ENCODE results near the gene CSNK1A1.
"Not testable (repeated sequence)": the region's sequence is repeated elsewhere in the genome, so short reads cannot be mapped to it uniquely, and the experiment has no call there.

CSNK1A1 gene

DNA sequence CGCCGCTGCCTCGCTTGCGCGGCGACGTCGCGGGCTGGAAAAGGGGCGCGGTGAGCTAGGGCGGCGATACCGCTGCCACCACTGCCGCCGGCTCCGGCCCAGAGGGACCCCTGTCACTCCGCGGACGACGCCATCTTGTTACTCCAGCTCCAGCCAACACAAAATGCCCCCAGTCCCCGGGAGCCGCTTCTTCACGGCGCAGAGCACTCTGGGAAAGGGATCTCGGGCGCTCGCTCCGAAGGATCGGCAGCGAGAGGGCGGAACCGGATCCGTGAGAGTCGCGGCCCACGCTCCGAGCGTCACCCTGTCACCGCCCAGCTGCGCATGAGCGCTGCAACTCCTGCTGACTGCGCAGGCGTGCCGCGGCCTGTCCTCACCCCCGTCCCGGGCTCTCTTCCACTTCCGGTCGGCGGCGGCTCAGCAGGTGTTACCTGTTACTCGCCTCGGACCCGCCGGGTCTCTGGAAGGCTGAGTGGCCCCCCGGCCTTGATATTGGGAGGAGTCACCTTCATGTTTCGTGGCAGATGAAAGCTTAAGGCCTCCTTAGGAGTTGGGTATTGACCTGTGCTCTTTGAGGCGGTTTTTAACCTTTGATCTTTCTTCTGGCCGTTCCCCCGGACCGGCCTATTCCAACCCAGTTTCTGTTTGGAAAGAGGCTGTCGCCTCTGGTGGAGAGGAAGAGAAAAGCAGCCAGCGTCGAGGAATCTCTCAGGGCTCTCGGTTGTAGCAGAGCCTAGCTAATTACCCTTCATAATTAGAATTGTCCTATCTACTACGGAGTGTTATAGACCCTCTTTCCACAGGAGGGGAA is at the start of gene CSNK1A1:
Gene CSNK1A1 (minus strand): TSS at position 213 of the 811 bp plus-strand sequence. CDS start 475 bp downstream, outside the sequence.
- Mint-ChIP-seq H3K4me1 (ENCODE audit: low read depth) (peaks cover 31% of the 10 kb centered on the region), H3K27ac (peak within 1 kb of the TSS; percentile 99), H3K4me3 (peak within 1 kb of the TSS; percentile 94), H3K9me3 (no peaks in the 10 kb centered on the region), H3K36me3 (ENCODE audit: low read depth) (peaks cover 54% of the 10 kb centered on the region), H3K27me3 (no peaks in the 10 kb centered on the region)
- intact Hi-C loops (cut with micrococcal nuclease), result no loop called here

DNA sequence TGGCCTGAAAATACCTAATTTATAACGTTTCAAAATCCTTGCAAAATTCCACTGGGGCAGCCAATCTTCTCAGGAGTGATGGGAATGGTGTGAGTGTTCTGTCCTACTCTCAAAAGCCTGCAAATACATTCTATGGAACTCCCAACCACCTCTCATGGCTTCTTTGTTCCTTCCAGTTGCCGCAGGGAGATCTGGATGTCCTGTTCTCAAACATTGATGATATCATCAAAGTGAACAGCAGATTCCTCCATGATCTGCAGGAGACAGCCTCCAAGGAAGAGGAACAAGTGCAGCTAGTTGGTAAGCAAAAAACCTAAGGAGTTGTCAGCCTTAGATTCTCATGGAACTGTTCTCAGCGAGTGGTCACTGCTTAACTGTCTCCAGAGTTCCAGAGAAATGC is 49.7 kb upstream of the CSNK1A1 start:
- Mint-ChIP-seq H3K4me3 (no peak overlapping the region), H3K36me3 (ENCODE audit: low read depth) (no peaks in the 10 kb centered on the region), H3K27ac (no peak overlapping the region), H3K27me3 (no peaks in the 10 kb centered on the region), H3K9me3 (peaks cover 10% of the 10 kb centered on the region), H3K4me1 (ENCODE audit: low read depth) (peaks cover 9% of the 10 kb centered on the region)
- intact Hi-C loops (cut with micrococcal nuclease), result no loop called here

GRCh38 chr5:149599375-149599774 is 48.1 kb upstream of the CSNK1A1 start:
- no peak overlapping the region for H3K27ac Mint-ChIP-seq
- intact Hi-C loops (cut with micrococcal nuclease), result no loop called here
- peaks cover 6% of the 10 kb centered on the region for H3K4me1 Mint-ChIP-seq (ENCODE audit: low read depth)
- no peaks in the 10 kb centered on the region for H3K36me3 Mint-ChIP-seq (ENCODE audit: low read depth)
- no peaks in the 10 kb centered on the region for H3K27me3 Mint-ChIP-seq
- H3K4me3 Mint-ChIP-seq, result no peak overlapping the region
- peaks cover 10% of the 10 kb centered on the region for H3K9me3 Mint-ChIP-seq

GRCh38 chr5:149598966-149599365 is 47.7 kb upstream of the CSNK1A1 start:
- intact Hi-C loops (cut with micrococcal nuclease), result no loop called here
- H3K27ac Mint-ChIP-seq, result no peak overlapping the region
- no peak overlapping the region for H3K4me3 Mint-ChIP-seq
- H3K36me3 Mint-ChIP-seq (ENCODE audit: low read depth), result no peaks in the 10 kb centered on the region
- peaks cover 6% of the 10 kb centered on the region for H3K4me1 Mint-ChIP-seq (ENCODE audit: low read depth)
- peaks cover 10% of the 10 kb centered on the region for H3K9me3 Mint-ChIP-seq
- H3K27me3 Mint-ChIP-seq, result no peaks in the 10 kb centered on the region

- intact Hi-C loops (cut with micrococcal nuclease); H3K4me3 Mint-ChIP-seq: not testable (repeated sequence)
These were observed 47.0 kb upstream of the CSNK1A1 start for GRCh38 chr5:149598234-149598633.

GRCh38 chr5:149597618-149598017 is 46.4 kb upstream of the CSNK1A1 start:
- Mint-ChIP-seq H3K4me1 (ENCODE audit: low read depth) (peaks cover 6% of the 10 kb centered on the region), H3K27ac (no peak overlapping the region), H3K9me3 (peaks cover 10% of the 10 kb centered on the region), H3K36me3 (ENCODE audit: low read depth) (no peaks in the 10 kb centered on the region), H3K4me3 (no peak overlapping the region), H3K27me3 (no peaks in the 10 kb centered on the region)
- intact Hi-C loops (cut with micrococcal nuclease), result no loop called here

More at GRCh38 chr5:149598234-149598633, 47.0 kb upstream of the CSNK1A1 start:
- H3K27me3 Mint-ChIP-seq; H3K4me1 Mint-ChIP-seq (ENCODE audit: low read depth); H3K36me3 Mint-ChIP-seq (ENCODE audit: low read depth): not testable (repeated sequence)
- Mint-ChIP-seq H3K27ac (peak overlapping the region; percentile 8), H3K9me3 (peaks cover 10% of the 10 kb centered on the region)

GRCh38 chr5:149596712-149597111 is 45.5 kb upstream of the CSNK1A1 start:
- no peak overlapping the region for H3K27ac Mint-ChIP-seq
- no peak overlapping the region for H3K4me3 Mint-ChIP-seq
- peaks cover 2% of the 10 kb centered on the region for H3K27me3 Mint-ChIP-seq
- no peaks in the 10 kb centered on the region for H3K36me3 Mint-ChIP-seq (ENCODE audit: low read depth)
- peaks cover 6% of the 10 kb centered on the region for H3K4me1 Mint-ChIP-seq (ENCODE audit: low read depth)
- intact Hi-C loops (cut with micrococcal nuclease), result no loop called here
- peaks cover 10% of the 10 kb centered on the region for H3K9me3 Mint-ChIP-seq

DNA sequence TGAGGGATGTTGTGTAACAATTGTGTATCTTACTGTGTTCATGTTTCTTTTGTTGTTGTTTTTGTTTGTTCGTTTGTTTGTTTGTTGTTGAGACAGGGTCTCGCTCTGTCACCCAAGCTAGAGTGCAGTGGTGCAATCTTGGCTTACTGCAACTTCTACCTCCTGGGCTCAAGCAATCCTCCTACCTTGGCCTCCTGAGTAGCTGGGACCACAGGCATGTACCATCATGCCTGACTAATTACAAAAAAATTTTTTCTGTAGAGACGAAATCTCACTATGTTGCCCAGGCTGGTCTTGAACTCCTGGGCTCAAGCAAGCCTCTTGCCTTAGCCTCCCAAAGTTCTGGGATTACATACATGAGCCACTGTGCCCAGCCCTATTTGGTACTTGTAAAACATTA is 43.9 kb upstream of the CSNK1A1 start:
- H3K4me1 Mint-ChIP-seq (ENCODE audit: low read depth); H3K4me3 Mint-ChIP-seq; H3K27ac Mint-ChIP-seq; intact Hi-C loops (cut with micrococcal nuclease); H3K27me3 Mint-ChIP-seq; H3K36me3 Mint-ChIP-seq (ENCODE audit: low read depth): not testable (repeated sequence)
- peaks cover 10% of the 10 kb centered on the region for H3K9me3 Mint-ChIP-seq

DNA sequence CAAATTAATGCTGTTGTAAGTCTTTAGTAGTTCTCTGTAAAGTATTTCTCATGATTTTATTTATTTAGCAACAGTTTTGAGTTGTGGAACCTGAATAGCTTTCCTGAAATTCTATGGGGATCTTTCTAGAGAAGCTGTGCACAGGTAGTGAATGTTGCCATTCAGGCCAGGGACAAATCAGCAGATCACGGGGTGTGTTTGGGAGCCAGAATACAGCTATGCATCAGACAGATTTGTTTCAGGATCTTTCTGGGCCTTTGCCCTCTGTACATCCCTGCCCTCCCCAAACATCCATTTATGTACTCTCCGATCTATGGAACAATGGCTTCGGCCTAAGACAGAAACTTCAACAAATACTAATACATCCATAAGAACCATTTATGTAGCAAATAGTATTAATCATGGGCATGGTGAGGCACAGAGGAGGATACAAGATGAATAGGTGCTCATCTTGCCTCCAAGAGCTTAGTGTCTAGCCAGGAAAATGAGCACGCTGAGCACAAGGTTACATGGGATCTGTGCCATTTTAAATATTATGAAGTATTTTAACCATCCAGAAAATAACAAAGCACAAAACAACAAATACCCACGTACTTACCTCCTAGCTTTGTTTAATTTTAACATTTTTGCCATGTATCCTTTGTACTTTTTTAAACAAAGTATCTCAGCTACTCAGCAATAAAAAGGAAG is 43.1 kb upstream of the CSNK1A1 start:
- H3K27me3 Mint-ChIP-seq, result peaks cover 2% of the 10 kb centered on the region
- H3K27ac Mint-ChIP-seq, result no peak overlapping the region
- H3K36me3 Mint-ChIP-seq (ENCODE audit: low read depth), result no peaks in the 10 kb centered on the region
- H3K9me3 Mint-ChIP-seq, result peaks cover 10% of the 10 kb centered on the region
- H3K4me3 Mint-ChIP-seq, result no peak overlapping the region
- intact Hi-C loops (cut with micrococcal nuclease), result no loop called here
- H3K4me1 Mint-ChIP-seq (ENCODE audit: low read depth), result peaks cover 6% of the 10 kb centered on the region

GRCh38 chr5:149593370-149593769 is 42.1 kb upstream of the CSNK1A1 start:
- peaks cover 6% of the 10 kb centered on the region for H3K9me3 Mint-ChIP-seq
- H3K27ac Mint-ChIP-seq, result no peak overlapping the region
- H3K27me3 Mint-ChIP-seq, result peaks cover 2% of the 10 kb centered on the region
- no peak overlapping the region for H3K4me3 Mint-ChIP-seq
- H3K4me1 Mint-ChIP-seq (ENCODE audit: low read depth), result peaks cover 6% of the 10 kb centered on the region
- intact Hi-C loops (cut with micrococcal nuclease), result no loop called here
- no peaks in the 10 kb centered on the region for H3K36me3 Mint-ChIP-seq (ENCODE audit: low read depth)

GRCh38 chr5:149588936-149589335 is 37.7 kb upstream of the CSNK1A1 start:
- no peaks in the 10 kb centered on the region for H3K4me1 Mint-ChIP-seq (ENCODE audit: low read depth)
- no peaks in the 10 kb centered on the region for H3K36me3 Mint-ChIP-seq (ENCODE audit: low read depth)
- no peaks in the 10 kb centered on the region for H3K9me3 Mint-ChIP-seq
- intact Hi-C loops (cut with micrococcal nuclease), result no loop called here
- H3K4me3 Mint-ChIP-seq, result no peak overlapping the region
- H3K27me3 Mint-ChIP-seq, result peaks cover 4% of the 10 kb centered on the region
- no peak overlapping the region for H3K27ac Mint-ChIP-seq

GRCh38 chr5:149586708-149587318 is 35.6 kb upstream of the CSNK1A1 start:
- H3K27ac Mint-ChIP-seq, result no peak overlapping the region
- H3K4me1 Mint-ChIP-seq (ENCODE audit: low read depth), result no peaks in the 10 kb centered on the region
- H3K36me3 Mint-ChIP-seq (ENCODE audit: low read depth), result no peaks in the 10 kb centered on the region
- peaks cover 11% of the 10 kb centered on the region for H3K27me3 Mint-ChIP-seq
- H3K4me3 Mint-ChIP-seq, result no peak overlapping the region
- H3K9me3 Mint-ChIP-seq, result no peaks in the 10 kb centered on the region
- intact Hi-C loops (cut with micrococcal nuclease), result no loop called here

DNA sequence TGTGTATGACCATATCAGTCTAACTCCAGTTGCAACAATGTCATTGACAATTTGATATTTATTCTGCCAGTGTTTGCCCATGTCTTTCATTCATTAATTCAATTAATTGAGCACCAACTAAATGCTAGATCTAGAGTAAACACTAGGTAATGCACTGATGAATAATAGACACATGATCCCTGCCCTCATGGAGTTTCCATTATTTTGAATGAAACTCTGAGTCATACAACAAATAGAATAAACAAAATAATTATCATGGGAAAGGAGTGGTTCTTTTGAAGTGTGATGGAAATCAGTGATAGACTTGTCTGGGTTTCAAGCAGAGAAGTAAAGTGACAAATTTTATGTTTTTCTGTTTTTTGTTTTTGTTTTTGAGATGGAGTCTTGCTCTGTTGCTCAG is 34.7 kb upstream of the CSNK1A1 start:
- Mint-ChIP-seq H3K27ac (no peak overlapping the region), H3K4me1 (ENCODE audit: low read depth) (peaks cover 5% of the 10 kb centered on the region), H3K4me3 (no peak overlapping the region), H3K27me3 (peaks cover 19% of the 10 kb centered on the region), H3K9me3 (no peaks in the 10 kb centered on the region), H3K36me3 (ENCODE audit: low read depth) (no peaks in the 10 kb centered on the region)
- intact Hi-C loops (cut with micrococcal nuclease), result no loop called here

- H3K4me3 Mint-ChIP-seq, result no peak overlapping the region
- intact Hi-C loops (cut with micrococcal nuclease), result no loop called here
- peaks cover 32% of the 10 kb centered on the region for H3K27me3 Mint-ChIP-seq
- H3K27ac Mint-ChIP-seq, result no peak overlapping the region
- H3K9me3 Mint-ChIP-seq, result no peaks in the 10 kb centered on the region
- no peaks in the 10 kb centered on the region for H3K36me3 Mint-ChIP-seq (ENCODE audit: low read depth)
- H3K4me1 Mint-ChIP-seq (ENCODE audit: low read depth), result peaks cover 8% of the 10 kb centered on the region
These were observed 32.9 kb upstream of the CSNK1A1 start for GRCh38 chr5:149584121-149584520.

Measured in dendritic cell treated with granulocyte-macrophage colony-stimulating factor and Interleukin-4, amounts not matched to agents 40 ng/mL and 50 ng/mL, for 4 days (primary cell).